ENCODE data around the gene INHBE.

INHBE gene

DNA sequence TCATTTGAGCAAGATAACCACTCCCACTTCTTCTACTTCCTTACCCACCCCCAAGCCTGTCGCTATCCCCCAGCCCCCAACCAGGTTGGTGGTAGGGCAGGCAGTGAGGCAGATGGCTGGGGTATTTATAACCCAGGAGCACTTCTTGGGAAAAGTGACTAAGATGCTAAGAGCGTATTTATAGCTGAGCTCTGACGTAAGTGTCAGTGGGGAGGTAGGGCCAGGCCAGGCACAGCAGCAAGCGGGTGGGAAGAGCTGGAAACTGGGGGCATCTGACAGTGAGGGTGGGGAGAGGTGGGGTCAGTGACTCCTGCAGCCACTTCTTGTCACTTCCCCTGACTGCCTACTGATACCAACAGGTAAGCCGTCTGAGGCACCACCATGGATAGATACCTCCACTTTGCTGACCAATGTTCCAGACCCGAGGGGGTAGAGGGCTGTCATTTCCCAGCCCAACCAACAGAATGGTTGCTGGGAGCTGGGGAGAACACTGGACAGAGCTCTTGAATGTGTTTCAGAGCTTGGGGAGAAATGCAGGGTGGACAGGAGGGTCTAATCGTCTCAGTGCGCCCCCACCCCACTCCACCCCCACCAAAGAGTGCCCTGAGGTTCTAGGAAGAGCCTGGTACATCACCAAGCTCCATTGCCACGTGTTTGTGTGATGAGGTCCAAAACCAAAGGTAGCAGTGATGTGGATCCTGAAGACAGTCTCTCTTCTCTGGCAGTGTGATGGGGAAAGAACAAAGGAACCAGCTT is 2.7 kb upstream of the INHBE start (continued):
- TF ChIP-seq CTCF (tag by site-specific recombination; IDR thresholded peaks at IDR 0.05) (no peak), ZNF311 (tag by site-specific recombination; IDR thresholded peaks at IDR 0.05; ENCODE audit: borderline replicate concordance) (no peak), BCL11A (tag by site-specific recombination; IDR thresholded peaks at IDR 0.05; ENCODE audit: low read depth) (no peak), ZNF510 (tag by site-specific recombination; IDR thresholded peaks at IDR 0.05; ENCODE audit: insufficient replicate concordance) (no peak), ZBTB48 (tag by site-specific recombination; IDR thresholded peaks at IDR 0.05) (no peak), ZNF214 (tag by site-specific recombination; IDR thresholded peaks at IDR 0.05; ENCODE audit: borderline replicate concordance) (no peak), ZNF514 (tag by site-specific recombination; IDR thresholded peaks at IDR 0.05) (no peak), ZNF223 (tag by site-specific recombination; IDR thresholded peaks at IDR 0.05) (no peak), ZNF132 (tag by site-specific recombination; IDR thresholded peaks at IDR 0.05; ENCODE audit: borderline replicate concordance) (no peak), ZNF473 (tag by site-specific recombination; IDR thresholded peaks at IDR 0.05) (no peak), ZNF561 (tag by site-specific recombination; IDR thresholded peaks at IDR 0.05; ENCODE audit: borderline replicate concordance) (no peak), ZNF366 (tag by site-specific recombination; conservative IDR thresholded peaks at IDR 0.05) (no peak), ZXDB (tag by site-specific recombination; IDR thresholded peaks at IDR 0.05) (no peak), ZNF19 (tag by site-specific recombination; IDR thresholded peaks at IDR 0.05; ENCODE audit: low read depth) (no peak), ZBTB8A (tag by site-specific recombination; IDR thresholded peaks at IDR 0.05) (no peak), HOXA7 (CRISPR knock-in tag; IDR thresholded peaks at IDR 0.05; ENCODE audit: borderline replicate concordance) (no peak), ZNF10 (tag by site-specific recombination; IDR thresholded peaks at IDR 0.05) (no peak), KLF9 (tag by site-specific recombination; IDR thresholded peaks at IDR 0.05; ENCODE audit: low read depth) (peak; percentile 20; the same call in 1 of the 2 replicates), KLF10 (tag by site-specific recombination; IDR thresholded peaks at IDR 0.05) (no peak), BCL6B (tag by site-specific recombination; IDR thresholded peaks at IDR 0.05) (no peak), ZNF114 (tag by site-specific recombination; IDR thresholded peaks at IDR 0.05) (no peak), ZNF837 (tag by site-specific recombination; IDR thresholded peaks at IDR 0.05) (no peak), GLI4 (tag by site-specific recombination; IDR thresholded peaks at IDR 0.05) (no peak), ZNF513 (tag by site-specific recombination; IDR thresholded peaks at IDR 0.05) (no peak)
- TF ChIP-seq, protein P1, sequence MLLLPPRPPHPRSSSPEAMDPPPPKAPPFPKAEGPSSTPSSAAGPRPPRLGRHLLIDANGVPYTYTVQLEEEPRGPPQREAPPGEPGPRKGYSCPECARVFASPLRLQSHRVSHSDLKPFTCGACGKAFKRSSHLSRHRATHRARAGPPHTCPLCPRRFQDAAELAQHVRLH (tag by site-specific recombination; IDR thresholded peaks at IDR 0.05) = no peak
- TF ChIP-seq, protein P2, sequence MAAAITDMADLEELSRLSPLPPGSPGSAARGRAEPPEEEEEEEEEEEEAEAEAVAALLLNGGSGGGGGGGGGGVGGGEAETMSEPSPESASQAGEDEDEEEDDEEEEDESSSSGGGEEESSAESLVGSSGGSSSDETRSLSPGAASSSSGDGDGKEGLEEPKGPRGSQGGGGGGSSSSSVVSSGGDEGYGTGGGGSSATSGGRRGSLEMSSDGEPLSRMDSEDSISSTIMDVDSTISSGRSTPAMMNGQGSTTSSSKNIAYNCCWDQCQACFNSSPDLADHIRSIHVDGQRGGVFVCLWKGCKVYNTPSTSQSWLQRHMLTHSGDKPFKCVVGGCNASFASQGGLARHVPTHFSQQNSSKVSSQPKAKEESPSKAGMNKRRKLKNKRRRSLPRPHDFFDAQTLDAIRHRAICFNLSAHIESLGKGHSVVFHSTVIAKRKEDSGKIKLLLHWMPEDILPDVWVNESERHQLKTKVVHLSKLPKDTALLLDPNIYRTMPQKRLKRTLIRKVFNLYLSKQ (tag by site-specific recombination; IDR thresholded peaks at IDR 0.05; ENCODE audit: borderline replicate concordance) = no peak
- TF ChIP-seq, protein P3, sequence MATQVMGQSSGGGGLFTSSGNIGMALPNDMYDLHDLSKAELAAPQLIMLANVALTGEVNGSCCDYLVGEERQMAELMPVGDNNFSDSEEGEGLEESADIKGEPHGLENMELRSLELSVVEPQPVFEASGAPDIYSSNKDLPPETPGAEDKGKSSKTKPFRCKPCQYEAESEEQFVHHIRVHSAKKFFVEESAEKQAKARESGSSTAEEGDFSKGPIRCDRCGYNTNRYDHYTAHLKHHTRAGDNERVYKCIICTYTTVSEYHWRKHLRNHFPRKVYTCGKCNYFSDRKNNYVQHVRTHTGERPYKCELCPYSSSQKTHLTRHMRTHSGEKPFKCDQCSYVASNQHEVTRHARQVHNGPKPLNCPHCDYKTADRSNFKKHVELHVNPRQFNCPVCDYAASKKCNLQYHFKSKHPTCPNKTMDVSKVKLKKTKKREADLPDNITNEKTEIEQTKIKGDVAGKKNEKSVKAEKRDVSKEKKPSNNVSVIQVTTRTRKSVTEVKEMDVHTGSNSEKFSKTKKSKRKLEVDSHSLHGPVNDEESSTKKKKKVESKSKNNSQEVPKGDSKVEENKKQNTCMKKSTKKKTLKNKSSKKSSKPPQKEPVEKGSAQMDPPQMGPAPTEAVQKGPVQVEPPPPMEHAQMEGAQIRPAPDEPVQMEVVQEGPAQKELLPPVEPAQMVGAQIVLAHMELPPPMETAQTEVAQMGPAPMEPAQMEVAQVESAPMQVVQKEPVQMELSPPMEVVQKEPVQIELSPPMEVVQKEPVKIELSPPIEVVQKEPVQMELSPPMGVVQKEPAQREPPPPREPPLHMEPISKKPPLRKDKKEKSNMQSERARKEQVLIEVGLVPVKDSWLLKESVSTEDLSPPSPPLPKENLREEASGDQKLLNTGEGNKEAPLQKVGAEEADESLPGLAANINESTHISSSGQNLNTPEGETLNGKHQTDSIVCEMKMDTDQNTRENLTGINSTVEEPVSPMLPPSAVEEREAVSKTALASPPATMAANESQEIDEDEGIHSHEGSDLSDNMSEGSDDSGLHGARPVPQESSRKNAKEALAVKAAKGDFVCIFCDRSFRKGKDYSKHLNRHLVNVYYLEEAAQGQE (tag by site-specific recombination; IDR thresholded peaks at IDR 0.05) = no peak; the same call in 1 of the 2 replicates
- TF ChIP-seq, protein P4, sequence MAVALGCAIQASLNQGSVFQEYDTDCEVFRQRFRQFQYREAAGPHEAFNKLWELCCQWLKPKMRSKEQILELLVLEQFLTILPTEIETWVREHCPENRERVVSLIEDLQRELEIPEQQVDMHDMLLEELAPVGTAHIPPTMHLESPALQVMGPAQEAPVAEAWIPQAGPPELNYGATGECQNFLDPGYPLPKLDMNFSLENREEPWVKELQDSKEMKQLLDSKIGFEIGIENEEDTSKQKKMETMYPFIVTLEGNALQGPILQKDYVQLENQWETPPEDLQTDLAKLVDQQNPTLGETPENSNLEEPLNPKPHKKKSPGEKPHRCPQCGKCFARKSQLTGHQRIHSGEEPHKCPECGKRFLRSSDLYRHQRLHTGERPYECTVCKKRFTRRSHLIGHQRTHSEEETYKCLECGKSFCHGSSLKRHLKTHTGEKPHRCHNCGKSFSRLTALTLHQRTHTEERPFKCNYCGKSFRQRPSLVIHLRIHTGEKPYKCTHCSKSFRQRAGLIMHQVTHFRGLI (tag by site-specific recombination; IDR thresholded peaks at IDR 0.05) = peak; percentile 90

All from HEK293 (cell line).